ENCODE measurements around the gene DNASE2. TPM values are rescaled to one million over a fixed set of nuclear protein-coding genes. Genes with fewer than 3 reads are reported as not detected.
A peak's percentile ranks its signal among the peaks of the same experiment; 100 is the strongest.

The DNASE2 gene
- total and polyA plus RNA-seq, 2 of the 8 experiments (the other 6 are each of a cell fraction or from before 2014, with no cell fraction given): 33.2 to 48.2 TPM

DNA sequence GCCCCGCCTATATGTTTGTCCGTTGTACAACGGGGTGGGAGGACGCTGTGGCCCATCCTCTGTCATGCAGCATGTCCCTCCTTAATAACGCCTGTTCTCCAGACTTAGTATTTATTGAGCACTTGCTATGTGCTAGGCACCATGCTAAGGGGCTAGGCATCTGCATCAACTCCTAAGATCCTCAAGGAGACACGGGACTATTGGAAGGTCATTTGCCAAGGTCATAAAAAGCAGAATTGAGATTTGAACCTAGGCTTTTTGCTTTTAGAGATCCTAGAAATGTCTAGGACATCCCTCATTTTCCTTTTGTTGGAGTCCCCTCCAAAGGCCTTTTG lies 44.8 kb downstream of the DNASE2 start:
- no peak overlapping the region for H2BK120ac ChIP-seq (replicated peaks; ENCODE audit: low read depth, low read length)
- H2BK5ac ChIP-seq (ENCODE audit: low read depth, low read length): 0 out of 2 replicates have a peak overlapping the region, but pooled peaks have one; percentile 20
- POLR2A ChIA-PET (ENCODE audit: partially characterized antibody): interaction anchor here (1.0 to 1.4 kb wide), 3 partner anchors 9 to 101 kb away, joined by 4 read pairs; no protein-coding TSS in a partner anchor
- H3K4ac ChIP-seq (replicated peaks; ENCODE audit: insufficient read length, low read depth, low read length): no peak overlapping the region
- peaks cover 0 to 13% (median 9%) of the 10 kb centered on the region in 4 experiments; a peak in 5 of 7 replicates for H3K27me3 ChIP-seq (replicated peaks in 1 of 4; ENCODE audit: control insufficient read depth in 3 of 4, extremely low read depth in 1 of 4, insufficient read depth in 3 of 4, low read length in 3 of 4)
- H2AFZ ChIP-seq (ENCODE audit: low read length): no peak overlapping the region
- H3K27ac ChIP-seq (ENCODE audit: low read depth, low read length): peak overlapping the region; percentile 6; the same call in 1 of the 2 replicates
- H3K4me1 ChIP-seq (replicated peaks in 1 of 4; ENCODE audit: control insufficient read depth in 3 of 4, insufficient read depth in 4 of 4, low read length in 3 of 4): peaks cover 8 to 44% (median 21%) of the 10 kb centered on the region in 4 experiments
- no peak overlapping the region for H3K18ac ChIP-seq (ENCODE audit: extremely low read depth, low read length)
- no peak for FAIRE-seq
- H3K9me3 ChIP-seq (ENCODE audit: insufficient read depth in 2 of 2, low read depth in 1 of 2, low read length in 1 of 2): no peaks in the 10 kb centered on the region
- H3K79me2 ChIP-seq (ENCODE audit: control insufficient read depth in 1 of 2, insufficient read depth in 2 of 2, low read length in 2 of 2): no peaks in the 10 kb centered on the region
- DNase-seq (ENCODE audit: low read depth in 1 of 2, low spot score in 2 of 2): no peak
- H4K8ac ChIP-seq (ENCODE audit: extremely low read depth, insufficient read depth, low read length): no peak overlapping the region
- H3K79me1 ChIP-seq (ENCODE audit: low read depth, low read length): no peaks in the 10 kb centered on the region; the same call in 1 of the 2 replicates
- H4K5ac ChIP-seq (ENCODE audit: insufficient read length, low read depth, low read length): no peak overlapping the region
- H2BK15ac ChIP-seq (ENCODE audit: low read length): no peak overlapping the region; the same call in 1 of the 2 replicates
- no peaks in the 10 kb centered on the region for H3K36me3 ChIP-seq (ENCODE audit: control insufficient read depth in 2 of 4, insufficient read depth in 4 of 4, low read length in 3 of 4)
- H3K9ac ChIP-seq (replicated peaks in 1 of 4; ENCODE audit: extremely low read depth in 1 of 4, low read depth in 3 of 4, low read length in 3 of 4): no peak overlapping the region
- no peak overlapping the region for H3K56ac ChIP-seq (replicated peaks; ENCODE audit: insufficient read length, low read depth, low read length)
- peak overlapping the region; percentile 81 to 88 for H3K4me2 ChIP-seq (ENCODE audit: insufficient read depth in 1 of 2, low read depth in 2 of 2, low read length in 2 of 2)
- no peak overlapping the region for H2AK5ac ChIP-seq (ENCODE audit: low read depth, low read length)
- no peak overlapping the region for H3K14ac ChIP-seq (ENCODE audit: insufficient read length)
- CTCF ChIA-PET (ENCODE audit: partially characterized antibody): interaction anchor here (1.2 to 1.5 kb wide), 4 partner anchors 8 to 50 kb away, joined by 3 to 18 read pairs (median 8); partner anchors contain the start of gene KLF1
- 21% methylated on average over 6 of the region's 6 CpGs; no CpG with 5 or more reads in 1 of the 2 experiments for WGBS, 2 experiments (ENCODE audit: extremely low coverage in 1 of 2, insufficient coverage in 1 of 2, insufficient read length in 1 of 2, insufficient replicate concordance in 2 of 2, low coverage in 1 of 2, low lambda C conversion rate in 2 of 2, missing lambda C conversion rate in 1 of 2)
- H3K4me3 ChIP-seq (ENCODE audit: extremely low read depth in 1 of 4, insufficient read depth in 2 of 4, low read depth in 3 of 4, low read length in 4 of 4): peak overlapping the region in 1 of 4 experiments; percentile 81; a peak in 1 of 8 replicates
- peaks cover 25% of the 10 kb centered on the region for H3K23me2 ChIP-seq (ENCODE audit: low read depth, low read length)
- no peak overlapping the region for H2BK20ac ChIP-seq (ENCODE audit: low read length)
- H4K20me1 ChIP-seq (replicated peaks in 1 of 2; ENCODE audit: control insufficient read depth in 1 of 2, insufficient read depth in 2 of 2, low read length in 2 of 2): peaks cover 0 to 20% of the 10 kb centered on the region in 2 experiments
- TF ChIP-seq GABPA (IDR thresholded peaks at IDR 0.05; ENCODE audit: borderline replicate concordance, insufficient read depth, low read length) (no peak), SP2 (IDR thresholded peaks at IDR 0.05; ENCODE audit: low read length) (no peak), ASH2L (IDR thresholded peaks at IDR 0.05; ENCODE audit: low read length) (no peak), BRCA1 (IDR thresholded peaks at IDR 0.05; ENCODE audit: low read depth, low read length) (no peak), KDM5A (IDR thresholded peaks at IDR 0.05; ENCODE audit: low read length) (no peak), USF2 (IDR thresholded peaks at IDR 0.05; ENCODE audit: low read length) (no peak), SAP30 (IDR thresholded peaks at IDR 0.05; ENCODE audit: insufficient read depth, insufficient replicate concordance, low read length) (no peak), SUZ12 (IDR thresholded peaks at IDR 0.05; ENCODE audit: low read length) (no peak), RAD21 (IDR thresholded peaks at IDR 0.05 in 1 of 2, conservative IDR thresholded peaks at IDR 0.05 in 1 of 2; ENCODE audit: low read depth in 2 of 2, low read length in 2 of 2) (no peak), RFX5 (IDR thresholded peaks at IDR 0.05; ENCODE audit: borderline replicate concordance, low read depth, low read length) (no peak), NANOG (IDR thresholded peaks at IDR 0.05; ENCODE audit: insufficient read depth, low read depth, low read length, poor library complexity, severe bottlenecking) (no peak)
- no peak overlapping the region for H3K23ac ChIP-seq (ENCODE audit: insufficient read length)
- no peak overlapping the region; the same call in 1 of the 2 replicates for H2BK12ac ChIP-seq (ENCODE audit: low read depth, low read length)
- H4K91ac ChIP-seq (replicated peaks; ENCODE audit: insufficient read length, low read length): no peak overlapping the region

Measured in H1 (cell line).